Testis (tissue), 3 donors: ENCODE measurements around the gene PCSK4. TPM values are rescaled to one million over a fixed set of nuclear protein-coding genes. Genes with fewer than 3 reads are reported as not detected.

Experiments
- DNase-seq: peaks from one replicate; pipeline ENCODE4 v3.0.0-alpha.2; 2019
- H3K27ac ChIP-seq, 2 donors: fragments of 200-600 bp; sonication (generic); one replicate each; pipeline ENCODE4 v1.5.1; 2019
- H3K27me3 ChIP-seq: fragments of 200-600 bp; sonication (generic); one replicate; pipeline ENCODE4 v1.5.1; 2019
- H3K36me3 ChIP-seq: fragments of 200-600 bp; sonication (generic); one replicate; pipeline ENCODE4 v1.5.1; 2017; ENCODE audit warnings: low read depth; ENCODE audit errors: missing control alignments
- H3K4me1 ChIP-seq: fragments of 200-600 bp; sonication (generic); one replicate; pipeline ENCODE4 v1.5.1; 2019
- H3K4me3 ChIP-seq, 2 donors: fragments of 200-600 bp; sonication (generic); one replicate each; pipeline ENCODE4 v1.5.1; 2017 to 2019
- H3K9me3 ChIP-seq: fragments of 200-600 bp; sonication (generic); one replicate; pipeline ENCODE4 v1.5.1; 2017
- CTCF ChIP-seq, 3 experiments: fragments of 450-650 bp in 2 of 3; fragments of 200-600 bp in 1 of 3; sonication (generic) in 1 of 3; IDR thresholded peaks; one replicate each; pipeline ENCODE4 v1.5.1; 2016 to 2019; ENCODE audit warnings: antibody characterized with exemption in 3 of 3, mild to moderate bottlenecking in 2 of 3, moderate library complexity in 1 of 3
- POLR2A ChIP-seq: fragments of 450-650 bp; IDR thresholded peaks from one replicate; pipeline ENCODE4 v1.6.1; 2017; ENCODE audit warnings: antibody characterized with exemption, mild to moderate bottlenecking, moderate library complexity
- WGBS, 2 donors: methylation state at CpG; one replicate each; pipeline ENCODE4 v1.1.5; 2018; 5-methylcytosine and 5-hydroxymethylcytosine counted together
- intact Hi-C: fragments of 100-400 bp; cut with DNase I; formaldehyde crosslinking; loops from one replicate; pipeline ENCODE4 v1.15.1; 2023; ENCODE audit warnings: low total_unique reads
- polyA plus RNA-seq: library from polyadenylated mRNA; stranded (reverse); fragments of 350-450 nt; fragmentation: Illumina TruSeq; extraction: RNeasy Lipid Tissue Mini Kit (QIAGEN cat#74804); gene quantifications from one replicate; pipeline ENCODE4 v1.2.3, GENCODE V29; 2014; ENCODE audit warnings: low read depth, low replicate concordance; ENCODE audit not compliant: insufficient read depth
- total RNA-seq, 2 donors: library from RNA; depleted of rRNA; stranded (reverse); fragments of >200 nt; gene quantifications; one replicate each; pipeline ENCODE4 v1.2.3, GENCODE V29; 2016

PCSK4 gene
- total and polyA plus RNA-seq, 3 donors from 2014 or later: 108 to 203 (median 179) TPM

- WGBS, 2 donors: 69 to 76% methylated on average over 12 to 41 of the region's 44 CpGs
- TF ChIP-seq CTCF (IDR thresholded peaks at IDR 0.05): no peak
- TF ChIP-seq POLR2A: no peak
These were observed 17.7 kb downstream of the PCSK4 start for GRCh38 chr19:1472231-1473084.

GRCh38 chr19:1471515-1472160 is 18.5 kb downstream of the PCSK4 start:
- WGBS, 2 donors: 49 to 53% methylated on average over 12 to 24 of the region's 24 CpGs
- Histone ChIP-seq H3K4me1 (peaks cover 18% of the 10 kb centered on the region), H3K27me3 (no peaks in the 10 kb centered on the region), H3K9me3 (no peaks in the 10 kb centered on the region), H3K27ac (no peak overlapping the region), H3K4me3 (no peak overlapping the region), H3K36me3 (no peaks in the 10 kb centered on the region)
- DNase-seq: no peak
- no peak for TF ChIP-seq POLR2A
- TF ChIP-seq CTCF (IDR thresholded peaks at IDR 0.05): peak in 1 of 3 experiments; percentile 15
- intact Hi-C loops: no loop called here

More at GRCh38 chr19:1472231-1473084, 17.7 kb downstream of the PCSK4 start:
- DNase-seq: no peak
- no peaks in the 10 kb centered on the region for H3K27me3 ChIP-seq
- peaks cover 18% of the 10 kb centered on the region for H3K4me1 ChIP-seq
- H3K9me3 ChIP-seq: no peaks in the 10 kb centered on the region
- intact Hi-C loops: no loop called here
- no peak overlapping the region for H3K4me3 ChIP-seq
- no peak overlapping the region for H3K27ac ChIP-seq
- no peaks in the 10 kb centered on the region for H3K36me3 ChIP-seq

GRCh38 chr19:1471010-1471514 is 19.1 kb downstream of the PCSK4 start:
- no peak for DNase-seq
- peak overlapping the region; percentile 26 to 39 for H3K4me3 ChIP-seq
- no peaks in the 10 kb centered on the region for H3K36me3 ChIP-seq
- no peak overlapping the region for H3K27ac ChIP-seq
- H3K9me3 ChIP-seq: no peaks in the 10 kb centered on the region
- 17 to 37% methylated on average over 2 to 28 of the region's 28 CpGs for WGBS, 2 donors
- no peaks in the 10 kb centered on the region for H3K27me3 ChIP-seq
- no peak for TF ChIP-seq CTCF (IDR thresholded peaks at IDR 0.05)
- no peak for TF ChIP-seq POLR2A
- intact Hi-C loops: no loop called here
- H3K4me1 ChIP-seq: peaks cover 18% of the 10 kb centered on the region

- Histone ChIP-seq H3K27me3 (no peaks in the 10 kb centered on the region), H3K4me3 (peak overlapping the region; percentile 26 to 39), H3K9me3 (no peaks in the 10 kb centered on the region), H3K27ac (no peak overlapping the region), H3K36me3 (no peaks in the 10 kb centered on the region), H3K4me1 (peaks cover 24% of the 10 kb centered on the region)
- 0 to 6% methylated on average over 7 to 50 of the region's 67 CpGs for WGBS, 2 donors
- peak; percentile 74 for DNase-seq
- TF ChIP-seq CTCF (IDR thresholded peaks at IDR 0.05) (no peak), POLR2A (no peak)
- intact Hi-C loops: no loop called here
These were observed 19.7 kb downstream of the PCSK4 start for GRCh38 chr19:1470305-1471009.
